Activated CD4-positive, alpha-beta T cell treated with anti-CD3 and anti-CD28 coated beads, Interleukin-2, amount 10 ng/mL, durations not matched to agents 24 days and 14 days (primary cell): ENCODE results near the gene PSME3. TPM values are rescaled to one million over a fixed set of nuclear protein-coding genes. Genes with fewer than 3 reads are reported as not detected.
"Not testable (repeated sequence)": the region's sequence is repeated elsewhere in the genome, so short reads cannot be mapped to it uniquely, and the experiment has no call there.

Experiments
- DNase-seq: peaks from one replicate; pipeline ENCODE4 v3.0.0; 2022
- H3K27ac Mint-ChIP-seq: one replicate; pipeline ENCODE4 v1.8.0; 2022; ENCODE audit warnings: mild to moderate bottlenecking, mixed read lengths
- H3K27me3 Mint-ChIP-seq: one replicate; pipeline ENCODE4 v1.8.0; 2022; ENCODE audit warnings: mixed read lengths
- H3K36me3 Mint-ChIP-seq: one replicate; pipeline ENCODE4 v1.8.0; 2022; ENCODE audit warnings: low read depth, mild to moderate bottlenecking, mixed read lengths
- H3K4me1 Mint-ChIP-seq: one replicate; pipeline ENCODE4 v1.8.0; 2021; ENCODE audit warnings: mixed read lengths
- H3K4me3 Mint-ChIP-seq: one replicate; pipeline ENCODE4 v1.8.0; 2022; ENCODE audit warnings: mild to moderate bottlenecking, moderate library complexity, mixed read lengths
- H3K9me3 Mint-ChIP-seq: one replicate; pipeline ENCODE4 v1.8.0; 2021; ENCODE audit warnings: mixed read lengths
- intact Hi-C: fragments of 100-400 bp; cut with micrococcal nuclease; formaldehyde crosslinking; loops from one replicate; pipeline ENCODE4 v1.15.1; 2023
- total RNA-seq: library from RNA; stranded (reverse); gene quantifications from 2 replicates; pipeline ENCODE4 v1.2.3, GENCODE V29; 2022

The PSME3 gene
- total RNA-seq, 1 donor from 2014 or later, result 232 TPM

DNA sequence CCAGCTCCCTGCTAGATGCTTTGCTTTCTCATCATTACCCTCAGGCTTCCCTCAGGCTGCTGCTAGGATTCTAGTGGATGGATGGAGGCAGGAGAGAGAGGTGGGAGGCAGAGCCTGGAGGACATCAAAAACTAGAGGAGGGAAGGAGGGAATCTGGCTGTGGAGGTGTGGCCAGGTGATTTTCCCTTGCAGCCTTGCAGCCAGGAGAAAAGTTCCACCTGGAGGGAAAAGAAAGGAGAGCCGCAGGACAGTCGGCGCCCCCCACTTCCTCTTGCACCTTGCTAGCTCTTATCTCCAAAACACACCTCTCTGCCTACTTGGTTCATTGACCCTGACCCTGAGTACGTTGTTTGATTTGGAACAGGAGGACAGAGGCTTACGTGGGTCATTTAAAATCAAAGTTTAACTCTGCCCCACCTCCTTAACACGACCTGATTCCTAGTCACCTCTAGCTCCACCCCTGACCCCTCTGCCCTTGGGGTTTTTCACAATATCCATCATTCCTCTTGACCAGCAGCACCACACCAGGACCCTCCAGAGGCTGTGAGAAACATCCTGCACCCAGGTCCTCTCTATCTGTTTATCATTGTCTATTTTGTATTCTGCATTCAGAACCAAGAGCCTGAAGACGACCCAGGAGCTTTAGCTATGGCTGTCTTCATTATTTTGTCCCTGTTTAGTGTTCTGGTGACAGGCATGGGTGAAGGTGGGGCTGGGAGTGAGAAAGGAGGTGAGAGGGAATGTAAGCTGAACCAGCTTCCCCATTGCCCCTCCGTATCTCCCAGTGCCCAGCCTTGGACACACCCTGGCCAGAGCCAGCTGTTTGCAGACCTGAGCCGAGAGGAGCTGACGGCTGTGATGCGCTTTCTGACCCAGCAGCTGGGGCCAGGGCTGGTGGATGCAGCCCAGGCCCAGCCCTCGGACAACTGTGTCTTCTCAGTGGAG, 33.7 kb downstream of the PSME3 start:
- Mint-ChIP-seq H3K4me3 (no peak overlapping the region), H3K27me3 (peaks cover 8% of the 10 kb centered on the region), H3K36me3 (no peaks in the 10 kb centered on the region), H3K27ac (no peak overlapping the region), H3K9me3 (no peaks in the 10 kb centered on the region), H3K4me1 (no peaks in the 10 kb centered on the region)
- intact Hi-C loops, result no loop called here
- DNase-seq, result no peak

DNA sequence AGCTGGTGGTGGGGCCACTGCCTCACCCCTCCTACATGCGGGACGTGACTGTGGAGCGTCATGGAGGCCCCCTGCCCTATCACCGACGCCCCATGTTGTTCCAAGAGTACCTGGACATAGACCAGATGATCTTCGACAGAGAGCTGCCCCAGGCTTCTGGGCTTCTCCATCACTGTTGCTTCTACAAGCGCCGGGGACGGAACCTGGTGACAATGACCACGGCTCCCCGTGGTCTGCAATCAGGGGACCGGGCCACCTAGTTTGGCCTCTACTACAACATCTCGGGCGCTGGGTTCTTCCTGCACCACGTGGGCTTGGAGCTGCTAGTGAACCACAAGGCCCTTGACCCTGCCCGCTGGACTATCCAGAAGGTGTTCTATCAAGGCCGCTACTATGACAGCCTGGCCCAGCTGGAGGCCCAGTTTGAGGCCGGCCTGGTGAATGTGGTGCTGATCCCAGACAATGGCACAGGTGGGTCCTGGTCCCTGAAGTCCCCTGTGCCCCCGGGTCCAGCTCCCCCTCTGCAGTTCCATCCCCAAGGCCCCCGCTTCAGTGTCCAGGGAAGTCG, 34.6 kb downstream of the PSME3 start:
- H3K27me3 Mint-ChIP-seq, H3K4me3 Mint-ChIP-seq, intact Hi-C loops, DNase-seq, H3K4me1 Mint-ChIP-seq, H3K36me3 Mint-ChIP-seq, H3K9me3 Mint-ChIP-seq, H3K27ac Mint-ChIP-seq: not testable (repeated sequence)

DNA sequence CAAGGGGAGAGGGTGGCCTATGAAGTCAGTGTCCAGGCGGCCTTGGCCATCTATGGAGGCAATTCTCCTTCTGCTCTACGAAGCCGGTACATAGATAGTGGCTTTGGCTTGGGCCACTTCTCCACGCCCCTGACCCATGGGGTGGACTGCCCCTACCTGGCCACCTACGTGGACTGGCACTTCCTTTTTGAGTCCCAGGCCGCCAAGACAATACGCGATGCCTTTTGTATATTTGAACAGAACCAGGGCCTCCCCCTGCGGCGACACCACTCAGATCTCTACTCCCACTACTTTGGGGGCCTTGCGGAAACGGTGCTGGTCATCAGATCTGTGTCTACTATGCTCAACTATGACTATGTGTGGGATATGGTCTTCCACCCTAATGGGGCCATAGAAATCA, 35.1 kb downstream of the PSME3 start:
- Mint-ChIP-seq H3K36me3 (no peaks in the 10 kb centered on the region), H3K4me1 (no peaks in the 10 kb centered on the region), H3K27ac (no peak overlapping the region), H3K9me3 (no peaks in the 10 kb centered on the region), H3K27me3 (peaks cover 6% of the 10 kb centered on the region), H3K4me3 (no peak overlapping the region)
- DNase-seq, result no peak
- intact Hi-C loops, result no loop called here

DNA sequence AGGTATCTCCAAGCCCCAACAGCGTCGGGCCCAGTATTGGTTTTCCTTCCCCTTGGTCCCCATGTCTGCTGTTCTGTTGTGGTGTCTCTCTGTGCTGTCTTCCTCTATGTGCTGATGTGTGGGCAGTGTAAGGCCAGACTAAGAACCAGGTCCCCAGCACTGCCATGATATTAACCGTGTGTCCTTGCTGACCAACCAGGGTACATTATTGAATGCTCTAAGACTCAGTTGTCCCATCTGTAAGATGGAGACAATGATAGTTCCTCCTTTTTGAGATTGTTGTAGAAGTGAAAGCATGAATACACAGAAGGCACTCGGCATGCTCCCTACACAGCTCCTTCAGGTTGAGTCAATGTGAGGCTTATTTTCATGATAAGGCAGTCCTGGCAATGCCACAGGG, 38.5 kb downstream of the PSME3 start:
- Mint-ChIP-seq H3K9me3 (no peaks in the 10 kb centered on the region), H3K36me3 (no peaks in the 10 kb centered on the region), H3K4me3 (no peak overlapping the region), H3K4me1 (no peaks in the 10 kb centered on the region), H3K27ac (no peak overlapping the region), H3K27me3 (peaks cover 3% of the 10 kb centered on the region)
- DNase-seq, result no peak
- intact Hi-C loops, result no loop called here

DNA sequence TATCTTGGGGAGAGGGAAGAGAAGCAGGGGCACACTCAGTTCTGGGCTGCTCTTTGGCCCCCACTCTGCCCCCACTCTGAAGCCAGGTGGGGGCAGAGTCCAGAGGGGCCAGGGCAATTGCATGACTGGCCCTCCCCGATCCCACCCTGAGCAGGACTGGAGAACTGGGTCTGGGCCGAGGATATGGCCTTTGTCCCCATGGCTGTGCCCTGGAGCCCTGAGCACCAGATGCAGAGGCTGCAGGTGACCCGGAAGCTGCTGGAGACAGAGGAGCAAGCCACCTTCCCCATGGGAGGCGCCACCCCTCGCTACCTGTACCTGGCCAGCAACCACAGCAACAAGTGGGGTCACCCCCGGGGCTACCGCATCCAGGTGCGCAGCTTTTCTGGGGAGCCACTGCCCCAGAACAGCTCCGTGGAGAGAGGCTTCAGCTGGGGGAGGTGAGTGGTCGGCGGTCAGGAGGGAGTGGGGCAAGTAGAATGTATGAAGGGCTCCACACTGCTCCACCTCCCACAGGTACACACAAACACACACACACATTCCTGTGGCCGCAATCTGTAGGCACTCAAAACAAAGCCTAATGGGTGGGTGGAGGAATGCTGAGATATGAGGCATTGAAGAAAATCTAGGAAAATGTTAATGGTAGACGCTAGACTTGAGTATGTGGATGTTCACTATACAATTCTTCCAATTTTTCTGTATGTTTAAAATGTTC, 39.2 kb downstream of the PSME3 start:
- no peak overlapping the region for H3K27ac Mint-ChIP-seq
- no peaks in the 10 kb centered on the region for H3K4me1 Mint-ChIP-seq
- no peak for DNase-seq
- H3K9me3 Mint-ChIP-seq, result no peaks in the 10 kb centered on the region
- H3K27me3 Mint-ChIP-seq, result peaks cover 4% of the 10 kb centered on the region
- intact Hi-C loops, result no loop called here
- H3K4me3 Mint-ChIP-seq, result no peak overlapping the region
- H3K36me3 Mint-ChIP-seq, result no peaks in the 10 kb centered on the region

DNA sequence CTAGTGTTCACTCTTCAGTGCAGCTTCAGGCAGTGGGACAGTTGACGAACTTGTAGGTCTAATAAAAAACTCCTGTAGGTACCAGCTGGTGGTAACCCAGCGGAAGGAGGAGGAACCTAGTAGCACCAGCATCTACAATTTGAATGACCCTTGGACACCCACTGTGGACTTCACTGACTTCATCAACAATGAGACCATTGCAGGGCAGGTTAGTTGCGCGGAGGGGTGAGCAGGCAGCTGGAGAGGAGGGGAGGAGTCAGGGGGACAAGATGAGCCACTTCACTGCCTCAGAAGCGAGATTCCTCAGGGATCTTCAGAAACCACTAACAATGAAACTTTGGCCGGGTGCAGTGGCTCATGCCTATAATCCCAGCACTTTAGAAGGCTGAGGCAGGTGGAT, 40.1 kb downstream of the PSME3 start:
- H3K4me3 Mint-ChIP-seq, result no peak overlapping the region
- no peak overlapping the region for H3K27ac Mint-ChIP-seq
- no peaks in the 10 kb centered on the region for H3K4me1 Mint-ChIP-seq
- peaks cover 4% of the 10 kb centered on the region for H3K27me3 Mint-ChIP-seq
- no peak for DNase-seq
- intact Hi-C loops, result no loop called here
- no peaks in the 10 kb centered on the region for H3K9me3 Mint-ChIP-seq
- H3K36me3 Mint-ChIP-seq, result no peaks in the 10 kb centered on the region

DNA sequence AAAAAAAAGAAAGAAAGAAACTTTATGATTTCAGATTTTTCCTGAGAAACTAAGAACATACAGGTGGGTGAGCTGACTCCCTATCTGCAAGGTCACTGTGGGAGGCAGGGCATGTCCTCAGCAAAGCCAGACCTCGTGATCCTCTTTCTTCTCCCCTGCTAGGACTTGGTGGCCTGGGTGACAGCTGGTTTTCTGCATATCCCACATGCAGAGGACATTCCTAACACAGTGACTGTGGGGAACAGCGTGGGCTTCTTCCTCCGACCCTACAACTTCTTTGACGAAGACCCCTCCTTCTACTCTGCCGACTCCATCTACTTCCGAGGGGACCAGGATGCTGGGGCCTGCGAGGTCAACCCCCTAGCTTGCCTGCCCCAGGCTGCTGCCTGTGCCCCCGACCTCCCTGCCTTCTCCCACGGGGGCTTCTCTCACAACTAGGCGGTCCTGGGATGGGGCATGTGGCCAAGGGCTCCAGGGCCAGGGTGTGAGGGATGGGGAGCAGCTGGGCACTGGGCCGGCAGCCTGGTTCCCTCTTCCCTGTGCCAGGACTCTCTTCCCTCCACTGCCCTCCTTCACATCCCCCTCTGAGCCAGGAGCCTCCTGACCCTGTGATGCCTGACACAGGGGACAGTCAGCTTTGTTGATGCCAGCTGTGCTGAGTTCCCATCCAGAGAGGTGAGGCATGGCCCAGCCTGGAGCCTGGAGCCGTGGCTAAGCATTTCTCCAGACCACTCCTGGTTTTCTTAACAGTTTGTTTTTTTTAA, 40.9 kb downstream of the PSME3 start:
- H3K27me3 Mint-ChIP-seq, DNase-seq, H3K4me3 Mint-ChIP-seq, H3K27ac Mint-ChIP-seq, intact Hi-C loops, H3K4me1 Mint-ChIP-seq, H3K36me3 Mint-ChIP-seq, H3K9me3 Mint-ChIP-seq: not testable (repeated sequence)

DNA sequence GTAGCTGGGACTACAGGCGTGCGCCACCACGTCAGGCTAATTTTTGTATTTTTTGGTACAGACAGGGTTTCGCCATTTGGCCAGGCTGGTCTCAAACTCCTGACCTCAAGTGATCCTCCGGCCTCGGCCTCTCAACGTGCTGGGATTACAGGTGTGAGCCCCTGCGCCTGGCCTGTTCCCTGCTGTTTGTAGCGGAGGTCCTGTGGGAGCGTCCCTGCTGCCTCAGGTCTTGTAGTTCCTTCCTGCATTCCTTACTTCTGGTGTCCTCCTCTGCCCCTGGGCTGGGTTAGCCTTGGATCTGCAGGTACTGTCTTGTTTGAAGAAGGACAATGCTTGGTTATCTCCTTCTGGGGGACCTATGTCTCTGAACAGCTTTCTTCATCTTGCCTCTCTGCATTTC, 43.8 kb downstream of the PSME3 start:
- Mint-ChIP-seq H3K4me3 (no peak overlapping the region), H3K9me3 (no peaks in the 10 kb centered on the region), H3K4me1 (no peaks in the 10 kb centered on the region), H3K27me3 (peaks cover 3% of the 10 kb centered on the region), H3K27ac (no peak overlapping the region), H3K36me3 (no peaks in the 10 kb centered on the region)
- intact Hi-C loops, result no loop called here
- DNase-seq, result no peak

DNA sequence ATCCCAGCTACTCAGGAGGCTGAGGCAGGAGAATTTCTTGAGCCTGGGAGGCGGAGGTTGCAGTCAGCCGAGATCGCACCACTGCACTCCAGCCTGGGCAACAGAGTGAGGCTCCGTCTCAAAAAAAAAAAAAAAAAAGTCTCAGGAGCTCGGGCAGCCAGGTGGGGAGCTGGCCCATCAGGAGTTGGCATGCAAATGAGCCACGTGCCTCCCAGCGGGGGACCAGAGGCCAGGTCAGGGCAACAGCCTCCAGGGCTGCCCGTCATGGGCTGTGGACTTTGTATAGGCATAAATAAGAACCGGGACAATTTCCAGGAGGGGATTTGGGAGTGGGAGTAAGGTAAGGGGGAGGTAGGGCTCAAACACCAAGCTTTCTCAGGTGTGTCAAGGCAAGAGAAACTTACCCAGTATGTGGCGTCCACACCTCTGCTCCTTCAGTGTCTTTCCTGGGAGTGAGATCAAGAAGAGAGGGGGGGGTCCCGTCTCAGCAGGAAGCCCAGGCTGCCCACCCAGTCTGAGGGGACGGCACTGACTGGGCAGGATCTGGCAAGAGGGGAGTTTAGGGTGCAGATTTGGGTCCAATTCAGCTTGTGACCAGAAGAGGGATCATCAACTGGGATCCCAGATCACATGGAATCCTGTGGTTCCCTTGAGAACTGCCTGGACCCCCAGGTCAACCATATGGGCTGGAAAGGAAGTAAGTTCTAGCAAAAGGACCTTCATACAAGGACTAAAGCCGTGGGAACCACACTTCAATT, 45.1 kb downstream of the PSME3 start:
- H3K4me1 Mint-ChIP-seq, result no peaks in the 10 kb centered on the region
- intact Hi-C loops, result no loop called here
- no peaks in the 10 kb centered on the region for H3K9me3 Mint-ChIP-seq

DNA sequence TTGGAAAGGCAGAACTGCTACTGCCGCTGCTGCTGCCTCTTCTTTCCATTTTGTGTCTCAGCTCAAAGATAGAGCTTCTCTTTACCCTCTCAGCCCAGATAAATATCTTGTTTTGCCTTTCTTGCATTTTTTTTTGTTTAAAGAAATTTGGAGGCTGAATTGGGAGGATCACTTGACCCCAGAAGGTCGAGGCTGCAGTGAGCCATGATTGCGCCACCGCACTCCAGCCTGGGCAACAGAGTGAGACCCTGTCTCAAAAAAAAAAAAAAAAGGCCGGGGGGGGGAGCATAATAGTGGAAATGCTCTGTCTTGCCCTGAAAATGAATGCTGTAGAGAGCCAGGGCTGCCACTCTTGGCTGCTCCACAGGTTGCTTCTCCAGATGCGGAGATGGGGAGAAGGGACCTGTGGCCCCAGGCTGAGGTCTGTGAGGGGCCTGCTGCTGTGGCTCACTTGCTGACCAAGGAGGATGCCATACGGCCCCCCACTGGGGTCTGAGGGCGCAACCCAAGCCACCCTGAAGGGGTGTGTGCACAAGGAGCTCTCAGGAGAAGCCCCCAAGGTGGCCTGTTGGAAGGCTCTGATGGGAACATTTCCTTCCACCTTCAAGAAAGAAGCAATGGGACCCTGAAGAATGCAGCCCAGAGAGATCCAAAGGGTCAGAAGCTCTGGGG, 45.9 kb downstream of the PSME3 start:
- no peak overlapping the region for H3K27ac Mint-ChIP-seq
- peaks cover 3% of the 10 kb centered on the region for H3K27me3 Mint-ChIP-seq
- no peaks in the 10 kb centered on the region for H3K36me3 Mint-ChIP-seq
- no peak for DNase-seq
- H3K4me1 Mint-ChIP-seq, result no peaks in the 10 kb centered on the region
- no peaks in the 10 kb centered on the region for H3K9me3 Mint-ChIP-seq
- no peak overlapping the region for H3K4me3 Mint-ChIP-seq
- intact Hi-C loops, result no loop called here

More for the DNA sequence above, 45.1 kb downstream of the PSME3 start:
- Mint-ChIP-seq H3K36me3 (no peaks in the 10 kb centered on the region), H3K4me3 (no peak overlapping the region), H3K27me3 (peaks cover 3% of the 10 kb centered on the region), H3K27ac (no peak overlapping the region)
- no peak for DNase-seq

DNA sequence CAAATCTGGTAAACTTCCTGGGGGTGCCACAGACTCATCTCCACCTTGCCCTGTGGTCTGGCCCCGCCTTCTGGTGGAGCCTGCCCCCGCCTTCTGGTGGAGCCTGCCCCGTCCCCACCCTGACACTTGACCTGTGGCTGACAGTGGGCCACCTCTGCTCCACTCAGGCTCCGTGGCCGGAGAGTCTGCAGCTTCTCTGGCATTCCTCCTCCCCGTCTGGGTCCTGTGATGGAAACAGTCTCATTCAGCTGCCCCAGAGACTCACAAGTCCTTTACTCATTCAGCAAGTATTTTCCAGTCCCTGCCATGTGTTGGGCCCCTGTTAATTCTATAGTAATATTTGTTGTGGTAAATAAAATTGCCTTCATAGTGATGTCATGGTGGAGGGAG, 46.4 kb downstream of the PSME3 start:
- Mint-ChIP-seq H3K27me3 (peaks cover 5% of the 10 kb centered on the region), H3K4me3 (no peak overlapping the region), H3K4me1 (no peaks in the 10 kb centered on the region), H3K27ac (no peak overlapping the region), H3K9me3 (no peaks in the 10 kb centered on the region), H3K36me3 (no peaks in the 10 kb centered on the region)
- DNase-seq, result no peak
- intact Hi-C loops, result no loop called here

DNA sequence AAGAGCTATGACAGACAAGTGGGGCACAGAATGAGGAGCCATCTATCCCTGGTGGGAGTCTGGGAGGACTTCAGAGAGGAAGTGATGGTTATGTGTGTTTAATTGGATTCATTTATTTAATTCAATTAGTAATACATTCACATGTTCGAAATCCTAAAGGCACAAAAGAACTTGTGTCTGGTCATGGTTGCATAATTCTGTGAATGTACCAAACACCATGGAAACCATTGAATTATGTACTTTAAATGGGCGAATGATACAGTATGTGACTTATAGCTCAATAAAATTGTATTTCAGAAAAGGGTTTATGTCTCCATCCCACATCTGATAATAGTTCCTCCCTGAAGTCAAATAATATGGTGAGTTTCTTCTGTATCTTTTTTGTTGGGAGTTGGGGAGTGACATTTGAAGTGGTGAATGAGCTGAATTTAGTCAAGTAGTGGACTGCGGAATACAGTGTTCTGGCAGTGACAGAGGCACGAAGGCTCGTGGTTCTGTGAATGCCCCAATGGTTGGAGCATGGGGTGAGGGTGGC, 47.6 kb downstream of the PSME3 start:
- no peaks in the 10 kb centered on the region for H3K4me1 Mint-ChIP-seq
- no peaks in the 10 kb centered on the region for H3K9me3 Mint-ChIP-seq
- no peak overlapping the region for H3K27ac Mint-ChIP-seq
- intact Hi-C loops, result no loop called here
- DNase-seq, result no peak
- no peaks in the 10 kb centered on the region for H3K36me3 Mint-ChIP-seq
- H3K4me3 Mint-ChIP-seq, result no peak overlapping the region
- peaks cover 5% of the 10 kb centered on the region for H3K27me3 Mint-ChIP-seq

DNA sequence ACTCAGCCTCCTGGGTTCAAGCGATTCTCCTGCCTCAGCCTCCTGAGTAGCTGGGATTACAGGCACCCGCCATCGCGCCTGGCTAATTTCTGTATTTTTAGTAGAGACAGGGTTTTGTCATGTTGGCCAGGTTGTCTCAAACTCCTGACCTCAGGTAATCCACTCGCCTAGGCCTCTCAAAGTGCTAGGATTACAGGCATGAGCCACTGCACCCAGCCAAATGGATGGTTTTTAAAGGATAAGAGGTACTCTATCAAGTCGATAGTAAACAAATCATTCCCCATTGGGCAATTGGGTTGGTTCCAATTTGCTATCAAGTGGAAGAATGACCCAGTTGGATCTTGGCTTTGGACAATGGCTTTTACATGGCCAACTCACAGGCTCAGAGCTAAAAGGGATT, 48.5 kb downstream of the PSME3 start:
- H3K4me3 Mint-ChIP-seq, H3K27me3 Mint-ChIP-seq, intact Hi-C loops, H3K27ac Mint-ChIP-seq, H3K36me3 Mint-ChIP-seq, H3K4me1 Mint-ChIP-seq, H3K9me3 Mint-ChIP-seq, DNase-seq: not testable (repeated sequence)
